ENCODE data around the gene ZP3. TPM values are rescaled to one million over a fixed set of nuclear protein-coding genes. Genes with fewer than 3 reads are reported as not detected.
"Not testable (repeated sequence)": the region's sequence is repeated elsewhere in the genome, so short reads cannot be mapped to it uniquely, and the experiment has no call there.

The ZP3 gene
- total and polyA plus RNA-seq, 3 donors from 2014 or later, result 1.7 to 3.5 (median 2.0) TPM

DNA sequence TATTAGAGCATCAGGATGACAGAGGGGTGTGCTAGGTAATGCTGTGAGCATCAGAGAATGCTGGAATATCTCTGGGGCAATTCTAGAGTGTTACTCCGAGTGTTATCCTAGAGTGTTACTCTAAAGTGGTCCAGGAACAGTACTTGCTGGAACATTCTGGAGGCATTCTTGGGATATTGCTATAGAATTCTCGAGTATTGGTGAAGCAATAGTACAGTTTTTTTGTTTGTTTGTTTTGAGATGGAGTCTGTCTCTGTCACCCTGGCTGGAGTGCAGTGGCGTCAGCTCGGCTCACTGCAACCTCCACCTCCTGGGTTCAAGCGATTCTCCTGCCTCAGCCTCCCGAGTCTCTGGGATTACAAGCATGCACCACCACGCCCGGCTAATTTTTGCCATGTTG, 27.9 kb upstream of the ZP3 start:
- TF ChIP-seq POLR2A (IDR thresholded peaks at IDR 0.05), result no peak
- Histone ChIP-seq H3K4me3 (no peak overlapping the region), H3K27ac (no peak overlapping the region), H3K36me3 (ENCODE audit: low read depth, missing control alignments) (no peaks in the 10 kb centered on the region), H3K4me1 (peaks cover 10% of the 10 kb centered on the region), H3K27me3 (no peaks in the 10 kb centered on the region), H3K9me3 (no peaks in the 10 kb centered on the region)
- intact Hi-C loops (cut with DNase I; ENCODE audit: low total_unique reads), result no loop called here
- 53 to 54% methylated on average over 8 of the region's 8 CpGs for WGBS, 2 donors
- no peak for DNase-seq

DNA sequence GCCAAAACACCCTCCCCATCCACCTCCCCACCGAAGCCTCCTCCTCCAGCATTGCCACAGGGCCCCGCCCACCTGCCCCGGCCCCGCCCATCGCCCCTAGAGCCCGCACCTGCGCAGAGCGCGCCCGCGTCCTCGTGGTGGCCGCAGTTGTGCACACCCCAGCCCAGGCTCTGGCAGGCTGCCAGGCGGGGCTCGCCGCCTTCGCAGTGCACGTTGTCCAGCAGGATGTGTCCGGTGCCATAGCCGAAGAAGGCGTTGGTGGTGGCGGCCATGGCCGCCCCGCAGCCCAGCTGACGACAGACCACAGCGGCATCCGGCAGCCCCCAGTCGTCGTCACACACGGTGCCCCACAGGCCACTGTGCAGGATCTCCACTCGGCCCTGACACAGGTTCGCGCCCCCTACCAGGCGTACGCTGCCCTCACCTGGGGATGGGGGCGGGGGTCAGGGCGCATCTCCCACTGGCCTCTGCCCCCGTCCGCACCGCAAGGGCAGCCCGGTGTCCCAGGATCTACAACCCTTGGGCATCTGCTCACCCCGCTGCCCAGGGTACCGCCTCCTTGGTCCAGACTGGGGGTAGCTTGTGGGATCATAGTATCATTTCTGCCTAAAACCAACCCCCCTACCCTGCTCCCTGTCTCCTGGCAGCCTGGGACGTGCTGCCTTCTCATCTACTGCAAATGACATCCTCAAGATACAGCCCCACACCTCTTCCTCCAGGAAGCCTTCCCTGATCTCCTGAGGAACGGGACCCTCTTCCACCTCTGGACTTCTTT, 27.2 kb upstream of the ZP3 start:
- intact Hi-C loops (cut with DNase I; ENCODE audit: low total_unique reads), result no loop called here
- TF ChIP-seq CTCF (IDR thresholded peaks at IDR 0.05), result no peak
- TF ChIP-seq POLR2A (IDR thresholded peaks at IDR 0.05), result no peak
- 19 to 45% methylated on average over 4 to 31 of the region's 45 CpGs for WGBS, 2 donors
- H3K27me3 ChIP-seq, result no peaks in the 10 kb centered on the region
- no peaks in the 10 kb centered on the region for H3K9me3 ChIP-seq
- H3K27ac ChIP-seq, result no peak overlapping the region
- H3K36me3 ChIP-seq (ENCODE audit: low read depth, missing control alignments), result no peaks in the 10 kb centered on the region
- peak overlapping the region; percentile 34 to 45 for H3K4me3 ChIP-seq
- peaks cover 8% of the 10 kb centered on the region for H3K4me1 ChIP-seq
- DNase-seq, result peak; percentile 85

DNA sequence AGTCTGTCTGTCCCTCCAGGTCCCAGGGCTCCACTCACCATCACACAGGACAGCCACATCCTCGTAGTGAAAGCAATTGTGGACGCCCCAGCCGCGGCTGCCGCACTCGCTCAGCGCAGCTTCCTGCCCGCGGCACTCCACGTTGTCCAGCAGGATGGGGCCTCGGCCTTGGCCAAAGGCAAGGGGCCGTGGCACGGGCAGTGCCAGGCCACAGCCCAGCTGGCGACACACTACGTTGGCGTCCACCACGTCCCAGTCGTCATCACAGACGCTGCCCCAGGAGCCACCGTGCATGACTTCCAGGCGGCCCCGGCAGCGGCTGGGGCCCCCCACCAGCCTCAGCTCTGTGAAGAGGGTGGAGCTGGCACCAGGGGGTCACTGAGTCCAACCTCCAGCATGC, 24.5 kb upstream of the ZP3 start:
- H3K9me3 ChIP-seq, result no peaks in the 10 kb centered on the region
- H3K4me3 ChIP-seq, result no peak overlapping the region
- intact Hi-C loops (cut with DNase I; ENCODE audit: low total_unique reads), result no loop called here
- TF ChIP-seq CTCF (IDR thresholded peaks at IDR 0.05) (no peak), POLR2A (IDR thresholded peaks at IDR 0.05) (no peak)
- H3K27ac ChIP-seq, result no peak overlapping the region
- H3K36me3 ChIP-seq (ENCODE audit: low read depth, missing control alignments), result no peaks in the 10 kb centered on the region
- WGBS, 2 donors, result 94 to 95% methylated on average over 19 to 23 of the region's 23 CpGs
- no peaks in the 10 kb centered on the region for H3K27me3 ChIP-seq
- no peaks in the 10 kb centered on the region for H3K4me1 ChIP-seq
- DNase-seq, result no peak

DNA sequence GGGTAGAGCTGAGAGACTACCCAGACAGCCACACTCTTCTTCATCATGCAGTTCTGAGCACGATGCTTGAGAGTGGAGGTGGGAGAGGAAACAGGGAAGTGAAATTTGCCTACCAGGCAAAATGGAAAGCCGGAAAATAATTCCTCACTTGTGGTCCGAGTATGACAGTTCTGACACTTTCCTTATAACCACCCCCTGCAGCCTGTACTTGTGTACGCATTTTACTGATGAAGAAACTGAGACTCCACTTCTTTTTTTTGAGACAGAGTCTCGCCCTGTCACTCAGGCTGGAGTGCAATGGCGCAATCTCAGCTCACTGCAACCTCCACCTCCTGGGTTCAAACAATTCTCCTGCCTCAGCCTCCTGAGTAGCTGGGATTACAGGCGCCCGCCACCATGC, 21.7 kb upstream of the ZP3 start:
- H3K27ac ChIP-seq; DNase-seq; H3K4me1 ChIP-seq; H3K4me3 ChIP-seq; H3K36me3 ChIP-seq (ENCODE audit: low read depth, missing control alignments); H3K27me3 ChIP-seq; H3K9me3 ChIP-seq; intact Hi-C loops (cut with DNase I; ENCODE audit: low total_unique reads): not testable (repeated sequence)
- 80 to 83% methylated on average over 8 of the region's 8 CpGs for WGBS, 2 donors

DNA sequence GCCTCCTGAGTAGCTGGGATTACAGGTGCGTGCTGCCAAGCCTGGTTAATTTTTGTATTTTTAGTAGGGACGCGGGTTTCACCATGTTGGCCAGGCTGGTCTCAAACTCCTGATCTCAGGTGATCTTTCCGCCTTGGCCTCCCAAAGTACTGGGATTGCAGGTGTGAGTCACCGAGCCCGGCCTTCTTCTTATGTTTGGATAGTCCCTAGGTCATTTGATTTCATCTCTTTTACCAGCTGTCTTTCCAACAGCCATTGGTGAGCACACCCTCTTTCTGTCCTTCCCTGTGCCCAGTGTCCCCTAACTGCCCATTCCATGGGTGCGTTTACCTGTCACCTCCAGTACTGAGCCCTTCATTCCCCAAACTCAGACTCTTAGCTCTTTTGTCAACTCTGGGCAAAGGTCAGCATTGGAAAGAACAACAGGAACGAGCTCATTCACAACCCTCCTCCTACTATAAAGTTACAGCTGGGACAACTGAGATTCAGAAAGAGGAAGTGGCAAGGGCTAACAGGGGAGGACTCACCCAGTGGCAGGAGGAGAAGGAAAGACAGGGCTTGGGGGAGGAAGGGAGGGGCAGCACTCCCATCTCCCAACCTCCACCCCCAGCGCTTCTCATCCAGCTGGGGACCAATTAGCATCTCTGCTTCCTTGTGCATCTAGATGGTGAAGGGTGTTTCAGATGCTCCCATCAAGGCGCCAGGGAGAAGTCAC, 20.8 kb upstream of the ZP3 start:
- H3K36me3 ChIP-seq (ENCODE audit: low read depth, missing control alignments), result no peaks in the 10 kb centered on the region
- H3K9me3 ChIP-seq, result no peaks in the 10 kb centered on the region
- WGBS, 2 donors, result 88 to 91% methylated on average over 10 of the region's 10 CpGs
- no peaks in the 10 kb centered on the region for H3K27me3 ChIP-seq
- no peaks in the 10 kb centered on the region for H3K4me1 ChIP-seq
- intact Hi-C loops (cut with DNase I; ENCODE audit: low total_unique reads), result no loop called here
- no peak for TF ChIP-seq POLR2A (IDR thresholded peaks at IDR 0.05)
- no peak for TF ChIP-seq CTCF (IDR thresholded peaks at IDR 0.05)
- no peak overlapping the region for H3K4me3 ChIP-seq
- no peak overlapping the region for H3K27ac ChIP-seq
- no peak for DNase-seq
